HCT116 (cell line): ENCODE results near the gene CTNNA1. TPM values are rescaled to one million over a fixed set of nuclear protein-coding genes. Genes with fewer than 3 reads are reported as not detected.

Source experiments
- ATAC-seq: fragments of 200-7000 bp; cut with Tn5 transposase; 2 replicates; pipeline ENCODE4 v1.9.1; 2020; ENCODE audit warnings: mild to moderate bottlenecking, moderate library complexity
- BruUV-seq: library from RNA; stranded (reverse); fragments of 400-500 nt; replicated peaks from 2 replicates; lab custom pipeline; 2021; lab: Mats Ljungman, UMichigan
- CTCF ChIA-PET: fragments of 300-600 bp; sonication (Branson Sonifier 250); formaldehyde crosslinking; loops from one replicate; lab custom pipeline; 2021; ENCODE audit warnings: antibody characterized with exemption; lab: Charles Lee
- POLR2A ChIA-PET: fragments of 300-600, 350-600 bp; sonication (Branson Sonifier 250); formaldehyde crosslinking; loops from one replicate; lab custom pipeline; 2021; ENCODE audit warnings: antibody characterized with exemption; lab: Charles Lee
- RAD21 ChIA-PET, 2 experiments: fragments of 300-600 bp; sonication (Branson Sonifier 250); formaldehyde crosslinking; loops; one replicate each; lab custom pipeline; 2023; ENCODE audit warnings: low total read pairs in 2 of 2; ENCODE audit not compliant: uncharacterized antibody in 2 of 2, unreplicated experiment in 2 of 2, low non-redundant PET in 1 of 2; lab: Charles Lee
- DNase-seq: peaks from one replicate; pipeline ENCODE4 v3.0.0-alpha.2; 2010; ENCODE audit warnings: low read depth, low spot score
- H2AFZ ChIP-seq: fragments of 200-600 bp; shearing (Covaris generic), sonication (generic); 2 replicates; pipeline ENCODE4 v1.6.1; 2017; ENCODE audit warnings: low read depth, mixed run types, mixed read lengths, antibody characterized with exemption, low read length; ENCODE audit not compliant: poor library complexity, severe bottlenecking
- H3K27ac ChIP-seq: 2 replicates; pipeline ENCODE4 v1.5.1; 2012; ENCODE audit warnings: low read depth, low read length
- H3K27me3 ChIP-seq: fragments of 200-600 bp; sonication (generic); 2 replicates; pipeline ENCODE4 v1.6.1; 2016; ENCODE audit warnings: mixed run types, low read length, mixed read lengths; ENCODE audit not compliant: insufficient read depth
- H3K36me3 ChIP-seq, 2 experiments: fragments of 200-500 bp in 1 of 2; fragments of 200-600 bp in 1 of 2; sonication (Bioruptor generic) in 1 of 2; sonication (generic) in 1 of 2; 2 replicates each; pipeline versions ENCODE4 v1.5.1 to v1.6.1; 2014 to 2016; ENCODE audit warnings: low read length in 2 of 2, inconsistent platforms in 1 of 2, mixed read lengths in 1 of 2, mixed run types in 1 of 2; ENCODE audit not compliant: insufficient read depth in 2 of 2, control insufficient read depth in 1 of 2
- H3K4me1 ChIP-seq, 2 experiments: fragments of 200-600 bp in 1 of 2; sonication (generic) in 1 of 2; 2 replicates each; pipeline versions ENCODE4 v1.5.1 to v1.6.1; 2012 to 2017; ENCODE audit warnings: low read length in 2 of 2, inconsistent platforms in 1 of 2, mild to moderate bottlenecking in 1 of 2, mixed read lengths in 1 of 2, mixed run types in 1 of 2, moderate library complexity in 1 of 2; ENCODE audit not compliant: insufficient read depth in 2 of 2, control insufficient read depth in 1 of 2
- H3K4me2 ChIP-seq: fragments of 200-600 bp; sonication (generic); 2 replicates; pipeline ENCODE4 v1.6.1; 2017; ENCODE audit warnings: mixed run types, low read length, mixed read lengths
- H3K4me3 ChIP-seq, 2 experiments: fragments of 200-600 bp in 1 of 2; sonication (generic) in 1 of 2; replicated peaks in 1 of 2; 2 replicates each; pipeline ENCODE4 v1.5.1; 2011 to 2016; ENCODE audit warnings: low read length in 2 of 2, control low read depth in 1 of 2, low read depth in 1 of 2, mild to moderate bottlenecking in 1 of 2, mixed read lengths in 1 of 2, mixed run types in 1 of 2
- H3K79me2 ChIP-seq: fragments of 200-600 bp; sonication (generic); 2 replicates; pipeline ENCODE4 v1.6.1; 2017; ENCODE audit warnings: mild to moderate bottlenecking, mixed run types, low read length, moderate library complexity, mixed read lengths; ENCODE audit not compliant: insufficient read depth
- H3K9ac ChIP-seq: fragments of 200-600 bp; sonication (generic); 2 replicates; pipeline ENCODE4 v1.6.1; 2016; ENCODE audit warnings: low read length, mixed read lengths
- H3K9me2 ChIP-seq: fragments of 200-600 bp; sonication (generic), shearing (Covaris generic); 2 replicates; pipeline ENCODE4 v1.6.1; 2017; ENCODE audit warnings: mixed run types, mild to moderate bottlenecking, moderate library complexity; ENCODE audit not compliant: insufficient read depth
- H3K9me3 ChIP-seq, 2 experiments: fragments of 200-500 bp in 1 of 2; fragments of 200-600 bp in 1 of 2; sonication (Bioruptor generic) in 1 of 2; sonication (generic) in 1 of 2; 2 replicates each; pipeline ENCODE4 v1.6.1; 2014 to 2017; ENCODE audit warnings: low read length in 2 of 2, mixed read lengths in 2 of 2, inconsistent platforms in 1 of 2, low read depth in 1 of 2, mild to moderate bottlenecking in 1 of 2, mixed run types in 1 of 2, moderate library complexity in 1 of 2; ENCODE audit not compliant: control insufficient read depth in 1 of 2, insufficient read depth in 1 of 2
- H4K20me1 ChIP-seq: fragments of 200-600 bp; sonication (generic), shearing (Covaris generic); 2 replicates; pipeline ENCODE4 v1.6.1; 2017; ENCODE audit warnings: mixed run types, mild to moderate bottlenecking, moderate library complexity; ENCODE audit not compliant: insufficient read depth
- ATF3 ChIP-seq: IDR thresholded peaks from 2 replicates; pipeline ENCODE4 v1.6.1; 2012
- CBX3 ChIP-seq: IDR thresholded peaks from 2 replicates; pipeline ENCODE4 v1.6.1; 2012; ENCODE audit warnings: low read depth
- CEBPB ChIP-seq: IDR thresholded peaks from 2 replicates; pipeline ENCODE4 v1.6.1; 2012; ENCODE audit warnings: low read depth
- CTCF ChIP-seq, 3 experiments: fragments of 200-600 bp in 1 of 3; sonication (generic) in 1 of 3; IDR thresholded peaks in 2 of 3; conservative IDR thresholded peaks in 1 of 3; 2 replicates each; pipeline ENCODE4 v1.5.1; 2012 to 2017; ENCODE audit warnings: low read depth in 2 of 3, low read length in 2 of 3, antibody characterized with exemption in 1 of 3, borderline replicate concordance in 1 of 3, control low read depth in 1 of 3, mild to moderate bottlenecking in 1 of 3, mixed read lengths in 1 of 3, mixed run types in 1 of 3, moderate library complexity in 1 of 3; ENCODE audit not compliant: insufficient read depth in 1 of 3
- EGR1 ChIP-seq: IDR thresholded peaks from 2 replicates; pipeline ENCODE4 v1.6.1; 2012; ENCODE audit warnings: low read depth
- EZH2 ChIP-seq: fragments of 200-600 bp; sonication (generic); IDR thresholded peaks from 2 replicates; pipeline ENCODE4 v1.6.1; 2017; ENCODE audit warnings: antibody characterized with exemption, mixed run types
- EZH2phosphoT487 ChIP-seq: fragments of 200-600 bp; IDR thresholded peaks from 2 replicates; pipeline ENCODE4 v1.6.1; 2018; ENCODE audit warnings: antibody characterized with exemption, borderline replicate concordance
- FOSL1 ChIP-seq: IDR thresholded peaks from 2 replicates; pipeline ENCODE4 v1.6.1; 2012; ENCODE audit warnings: low read depth
- POLR2A ChIP-seq: IDR thresholded peaks from 2 replicates; pipeline ENCODE4 v1.7.0; 2011; ENCODE audit warnings: borderline replicate concordance; ENCODE audit not compliant: insufficient read depth, insufficient read length; ENCODE audit errors: extremely low read depth
- RAD21 ChIP-seq: IDR thresholded peaks from 2 replicates; pipeline ENCODE4 v1.6.1; 2012; ENCODE audit warnings: low read depth, mild to moderate bottlenecking
- REST ChIP-seq: IDR thresholded peaks from 2 replicates; pipeline ENCODE4 v1.6.1; 2012; ENCODE audit warnings: low read depth
- SIN3A ChIP-seq: IDR thresholded peaks from 2 replicates; pipeline ENCODE4 v1.6.1; 2012; ENCODE audit warnings: low read depth
- TCF7L2 ChIP-seq: IDR thresholded peaks from 2 replicates; pipeline ENCODE4 v1.7.0; 2011; ENCODE audit warnings: borderline replicate concordance, inconsistent platforms; ENCODE audit not compliant: insufficient read depth, insufficient read length; ENCODE audit errors: extremely low read depth
- YY1 ChIP-seq: IDR thresholded peaks from 2 replicates; pipeline ENCODE4 v1.6.1; 2011; ENCODE audit warnings: low read length, low read depth, moderate library complexity, mild to moderate bottlenecking; ENCODE audit not compliant: insufficient replicate concordance; ENCODE audit errors: extremely low read depth
- ZBTB33 ChIP-seq: IDR thresholded peaks from 2 replicates; pipeline ENCODE4 v1.6.1; 2011; ENCODE audit warnings: mild to moderate bottlenecking, low read length, moderate library complexity; ENCODE audit not compliant: insufficient replicate concordance; ENCODE audit errors: extremely low read depth
- ZNF274 ChIP-seq: fragments of 200-500 bp; sonication (Bioruptor generic); IDR thresholded peaks from 2 replicates; pipeline ENCODE4 v1.6.1; 2014; ENCODE audit warnings: mild to moderate bottlenecking, low read depth, low read length, inconsistent platforms
- intact Hi-C: fragments of 100-400 bp; cut with micrococcal nuclease; formaldehyde crosslinking; loops from 2 replicates; pipeline ENCODE4 v1.10.0; 2022
- total RNA-seq: library from RNA; stranded (reverse); gene quantifications from one replicate; pipeline ENCODE4 v1.2.1, GENCODE V29; 2021; ENCODE audit not compliant: unreplicated experiment

CTNNA1 gene
- total RNA-seq, 1 experiment from 2014 or later = 313 TPM

- no peaks in the 10 kb centered on the region for H3K4me1 ChIP-seq
- DNase-seq = no peak
- no peak overlapping the region for H3K27ac ChIP-seq
- no peak overlapping the region for H3K4me3 ChIP-seq
- no peak overlapping the region for H3K4me2 ChIP-seq
- H3K27me3 ChIP-seq = no peaks in the 10 kb centered on the region
- no peak overlapping the region for H2AFZ ChIP-seq
- intact Hi-C loops = no loop called here
- POLR2A ChIA-PET = no interaction called here
- TF ChIP-seq RAD21 (no peak), CBX3 (no peak), CTCF (IDR thresholded peaks at IDR 0.05 in 2 of 3, conservative IDR thresholded peaks at IDR 0.05 in 1 of 3; ENCODE audit: borderline replicate concordance in 1 of 3, insufficient read depth in 1 of 3, low read depth in 2 of 3, low read length in 2 of 3) (no peak), EGR1 (no peak), ATF3 (no peak), FOSL1 (no peak), ZBTB33 (no peak), YY1 (no peak), POLR2A (no peak), TCF7L2 (no peak), EZH2 (no peak), EZH2phosphoT487 (no peak), REST (no peak), CEBPB (no peak), ZNF274 (no peak), SIN3A (no peak)
- BruUV-seq = no TSS peak
- no peaks in the 10 kb centered on the region for H3K9me2 ChIP-seq
- H3K79me2 ChIP-seq = peaks cover 94% of the 10 kb centered on the region
- H3K9ac ChIP-seq = no peak overlapping the region
- peaks cover 10% of the 10 kb centered on the region; the same call in 1 of the 2 replicates for H4K20me1 ChIP-seq
- H3K36me3 ChIP-seq = no peaks in the 10 kb centered on the region
- CTCF ChIA-PET = interaction anchor here (1.4 kb wide), 1 partner anchor 56 kb away, joined by 3 read pairs; no protein-coding TSS in a partner anchor
- H3K9me3 ChIP-seq = no peaks in the 10 kb centered on the region
- no peak for ATAC-seq
- RAD21 ChIA-PET = no interaction called here
These were observed 91.7 kb downstream of the CTNNA1 start for GRCh38 chr5:138844812-138845513.
